ENCODE measurements around the gene CCDC138.

The CCDC138 gene, protein sequence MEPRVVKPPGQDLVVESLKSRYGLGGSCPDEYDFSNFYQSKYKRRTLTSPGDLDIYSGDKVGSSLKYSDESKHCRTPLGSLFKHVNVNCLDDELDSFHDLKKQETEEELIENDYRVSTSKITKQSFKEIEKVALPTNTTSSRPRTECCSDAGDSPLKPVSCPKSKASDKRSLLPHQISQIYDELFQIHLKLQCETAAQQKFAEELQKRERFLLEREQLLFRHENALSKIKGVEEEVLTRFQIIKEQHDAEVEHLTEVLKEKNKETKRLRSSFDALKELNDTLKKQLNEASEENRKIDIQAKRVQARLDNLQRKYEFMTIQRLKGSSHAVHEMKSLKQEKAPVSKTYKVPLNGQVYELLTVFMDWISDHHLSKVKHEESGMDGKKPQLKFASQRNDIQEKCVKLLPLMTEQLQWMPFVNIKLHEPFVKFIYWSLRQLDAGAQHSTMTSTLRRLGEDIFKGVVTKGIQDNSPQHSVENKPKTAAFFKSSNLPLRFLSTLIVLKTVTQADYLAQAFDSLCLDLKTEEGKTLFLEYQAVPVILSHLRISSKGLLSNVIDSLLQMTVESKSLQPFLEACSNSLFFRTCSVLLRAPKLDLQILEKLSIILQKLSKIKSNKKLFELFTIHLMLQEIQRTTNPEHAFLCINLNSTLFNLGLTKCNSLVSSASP

DNA sequence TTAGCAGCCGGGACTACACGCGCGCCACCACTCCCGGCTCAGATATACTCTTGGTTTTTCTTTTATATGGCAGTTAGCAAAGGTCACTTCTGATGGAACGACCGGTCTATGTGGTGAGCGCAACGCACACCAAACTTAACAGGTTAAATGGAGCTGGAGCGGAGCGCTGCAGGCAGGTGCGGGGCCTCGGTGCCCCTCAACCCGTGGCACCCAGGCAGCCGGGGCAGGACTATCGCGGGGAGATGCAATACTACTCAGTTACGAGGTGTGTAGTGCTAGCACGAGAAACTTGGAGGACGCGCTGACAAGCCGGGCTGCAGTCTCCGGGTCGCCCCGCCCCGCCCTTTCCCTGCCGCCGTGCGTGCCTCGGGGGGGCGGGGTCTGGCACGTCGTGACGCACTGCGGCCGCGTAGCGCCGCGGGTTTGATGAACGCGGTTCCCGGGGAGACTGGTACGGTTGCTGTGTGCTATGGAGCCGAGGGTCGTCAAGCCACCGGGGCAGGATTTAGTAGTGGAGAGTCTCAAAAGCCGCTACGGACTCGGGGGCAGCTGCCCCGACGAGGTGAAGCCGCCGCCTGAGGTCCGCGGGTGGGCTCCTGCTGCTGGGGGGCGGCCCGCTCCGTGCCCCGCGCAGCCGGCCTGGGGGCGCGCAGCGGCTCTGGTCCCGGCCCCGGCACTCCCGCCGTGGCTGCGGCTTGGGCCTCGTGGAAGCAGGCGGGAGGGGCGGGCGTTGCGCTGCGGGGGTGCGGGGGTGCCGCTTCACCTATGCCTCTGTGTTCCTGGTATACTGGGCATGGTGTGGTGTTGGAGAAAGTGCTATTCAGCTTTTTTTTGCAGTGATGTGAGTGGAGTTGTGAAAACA, at the start of gene CCDC138:
Gene CCDC138, plus strand, starts transcription at position 418 of the 862 bp plus-strand sequence. Its CDS starts 52 bp downstream, at position 470.
- TF ChIP-seq, protein P1, sequence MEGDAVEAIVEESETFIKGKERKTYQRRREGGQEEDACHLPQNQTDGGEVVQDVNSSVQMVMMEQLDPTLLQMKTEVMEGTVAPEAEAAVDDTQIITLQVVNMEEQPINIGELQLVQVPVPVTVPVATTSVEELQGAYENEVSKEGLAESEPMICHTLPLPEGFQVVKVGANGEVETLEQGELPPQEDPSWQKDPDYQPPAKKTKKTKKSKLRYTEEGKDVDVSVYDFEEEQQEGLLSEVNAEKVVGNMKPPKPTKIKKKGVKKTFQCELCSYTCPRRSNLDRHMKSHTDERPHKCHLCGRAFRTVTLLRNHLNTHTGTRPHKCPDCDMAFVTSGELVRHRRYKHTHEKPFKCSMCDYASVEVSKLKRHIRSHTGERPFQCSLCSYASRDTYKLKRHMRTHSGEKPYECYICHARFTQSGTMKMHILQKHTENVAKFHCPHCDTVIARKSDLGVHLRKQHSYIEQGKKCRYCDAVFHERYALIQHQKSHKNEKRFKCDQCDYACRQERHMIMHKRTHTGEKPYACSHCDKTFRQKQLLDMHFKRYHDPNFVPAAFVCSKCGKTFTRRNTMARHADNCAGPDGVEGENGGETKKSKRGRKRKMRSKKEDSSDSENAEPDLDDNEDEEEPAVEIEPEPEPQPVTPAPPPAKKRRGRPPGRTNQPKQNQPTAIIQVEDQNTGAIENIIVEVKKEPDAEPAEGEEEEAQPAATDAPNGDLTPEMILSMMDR (IDR thresholded peaks at IDR 0.05): no peak

DNA sequence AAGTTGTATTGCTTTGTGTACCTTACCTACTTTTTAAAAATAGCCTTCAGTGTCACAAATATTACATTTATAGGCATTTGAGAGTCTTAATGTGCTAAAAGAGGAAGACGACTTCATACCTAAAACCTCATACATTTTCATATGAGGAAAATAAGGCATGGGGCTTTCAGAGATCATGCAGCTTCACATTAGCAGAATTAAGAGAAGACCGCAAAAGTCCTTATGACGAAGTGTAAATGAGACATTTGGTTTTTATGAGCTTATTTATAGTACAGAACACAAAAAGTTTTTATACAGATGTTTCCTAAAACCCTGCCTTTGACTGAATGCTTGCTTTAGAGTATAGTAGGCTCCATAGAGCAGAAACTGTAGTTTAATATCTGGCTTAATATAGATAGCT, 10.1 kb upstream of the CCDC138 start:
- TF ChIP-seq, protein P1 (IDR thresholded peaks at IDR 0.05): no peak

DNA sequence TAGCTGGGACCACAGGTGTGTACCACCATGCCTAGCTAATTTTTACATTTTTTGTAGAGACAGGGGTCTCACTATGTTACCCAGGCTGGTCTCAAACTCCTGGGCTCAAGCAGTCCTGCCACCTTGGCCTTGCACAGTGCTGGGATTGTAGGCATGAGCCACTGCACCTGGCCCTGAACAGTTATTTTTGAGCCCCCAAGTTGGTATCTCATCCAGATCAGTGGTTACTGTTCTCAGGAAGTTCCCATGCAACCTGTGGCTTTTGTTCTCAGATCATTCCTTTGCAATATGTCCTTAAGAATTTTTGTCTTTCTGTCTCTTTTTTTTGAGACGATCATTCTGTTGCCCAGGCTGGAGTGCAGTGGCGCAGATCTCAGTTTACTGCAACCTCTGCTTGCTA, 7.7 kb upstream of the CCDC138 start:
- TF ChIP-seq, protein P1 (IDR thresholded peaks at IDR 0.05): no peak

DNA sequence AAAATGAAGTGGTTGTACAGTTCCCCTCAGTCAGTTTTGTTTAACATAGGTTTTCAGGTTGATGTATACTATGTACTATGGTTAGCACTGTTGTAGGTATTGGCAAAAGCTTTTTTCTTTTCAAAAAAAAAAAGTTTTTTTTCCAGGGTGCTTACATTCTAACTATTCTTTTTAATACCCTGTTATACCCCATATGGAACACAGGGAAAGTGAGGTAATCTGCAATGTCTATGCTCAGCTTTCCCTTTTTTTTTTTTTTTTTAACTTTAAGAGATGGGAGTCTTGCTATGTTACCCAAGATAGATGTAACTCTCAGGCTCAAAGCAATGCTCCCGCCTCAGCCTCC, 590 bp upstream of the CCDC138 start:
- TF ChIP-seq, protein P1 (IDR thresholded peaks at IDR 0.05): no peak

DNA sequence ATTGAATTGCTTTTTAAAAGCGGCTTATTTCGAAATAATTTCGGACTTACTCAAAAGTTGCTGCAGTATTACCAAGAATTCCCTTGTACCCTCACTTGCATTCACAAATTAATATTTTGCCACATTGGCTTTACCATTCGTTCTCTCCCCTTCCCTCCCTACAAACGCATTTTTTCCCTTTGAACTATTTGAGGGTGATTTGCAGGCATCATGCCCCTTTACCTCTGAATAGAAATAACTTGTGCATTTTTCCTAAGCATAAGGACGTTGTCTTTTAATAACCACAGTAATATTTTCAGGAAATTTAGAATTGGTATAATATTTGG, 608 bp downstream of the CCDC138 start:
- TF ChIP-seq, protein P1 (IDR thresholded peaks at IDR 0.05): no peak

DNA sequence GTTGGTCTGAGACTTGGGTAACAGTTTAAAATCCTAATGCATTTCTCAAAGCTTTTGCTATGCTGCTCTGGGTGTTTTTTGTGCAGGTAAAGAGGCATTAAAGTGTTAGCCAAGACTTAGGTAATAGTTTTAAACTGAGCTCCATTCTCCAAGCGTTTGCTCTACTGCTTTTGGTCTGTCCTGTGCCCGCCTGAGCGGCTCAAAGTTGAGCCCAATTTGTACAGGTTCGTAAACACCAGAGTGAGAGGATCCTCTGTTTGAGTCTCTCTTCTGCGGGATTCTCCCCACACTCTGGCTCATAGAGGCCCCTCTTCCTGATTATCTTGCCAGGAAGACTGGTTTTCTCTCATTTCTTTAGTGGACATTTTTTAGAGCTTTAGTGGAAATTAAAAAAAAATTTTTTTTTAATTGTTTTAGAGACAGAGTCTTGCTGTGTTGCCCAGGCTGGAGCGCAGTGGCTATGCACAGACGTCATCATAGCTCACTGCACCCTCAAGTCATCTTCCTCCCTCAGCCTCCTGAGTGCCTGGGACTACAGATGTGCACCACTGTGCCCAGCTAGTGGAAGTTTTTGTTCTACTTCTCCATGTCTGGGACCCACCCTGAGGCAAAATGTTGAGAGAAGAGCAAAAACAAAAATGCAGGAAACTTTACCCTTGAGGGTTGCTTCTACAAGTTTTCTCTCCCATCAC, 16.6 kb downstream of the CCDC138 start:
- TF ChIP-seq, protein P1 (IDR thresholded peaks at IDR 0.05): no peak

DNA sequence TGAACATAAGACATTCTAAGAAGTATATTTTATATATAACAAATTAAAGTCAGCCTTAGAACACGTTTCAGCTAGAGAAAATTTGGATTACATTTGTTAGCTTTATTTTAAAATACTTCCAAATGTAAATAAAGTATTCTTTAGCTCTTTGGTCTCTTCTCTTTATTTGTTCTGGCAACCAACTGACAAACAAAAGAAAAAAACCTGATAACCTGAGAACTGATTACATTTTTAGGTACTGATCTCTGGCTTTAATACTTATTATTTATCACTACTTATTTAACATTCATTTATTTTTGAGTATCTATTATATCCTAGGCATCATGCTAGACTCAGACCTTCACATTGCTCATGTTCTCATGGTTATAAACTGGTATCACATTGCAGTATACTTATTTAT, 18.5 kb downstream of the CCDC138 start:
- TF ChIP-seq, protein P1 (IDR thresholded peaks at IDR 0.05): no peak

Measured in LNCAP (cell line).